HepG2 (cell line): ENCODE data around the gene NME2. TPM values are rescaled to one million over a fixed set of nuclear protein-coding genes. Genes with fewer than 3 reads are reported as not detected.
A peak's percentile ranks its signal among the peaks of the same experiment; 100 is the strongest.

ENCODE experiments used
- AKNA ChIP-seq: sonication (generic); formaldehyde crosslinking; IDR thresholded peaks from 2 replicates; pipeline ENCODE4 v1.4.0; 2020; ENCODE audit warnings: missing genetic modification reagents, borderline replicate concordance
- CBX2 ChIP-seq, 2 experiments: fragments of 200-600 bp in 1 of 2; sonication (generic); formaldehyde crosslinking in 1 of 2; IDR thresholded peaks; 2 replicates each; pipeline versions ENCODE4 v1.7.0 to v1.8.1; 2018 to 2022; ENCODE audit warnings: low read depth in 2 of 2, low read length in 1 of 2, mild to moderate bottlenecking in 1 of 2, missing genetic modification reagents in 1 of 2
- CSRNP2 ChIP-seq: sonication (generic); formaldehyde crosslinking; conservative IDR thresholded peaks from 2 replicates; pipeline ENCODE4 v1.8.0; 2022; ENCODE audit warnings: low read depth, missing genetic modification reagents
- GZF1 ChIP-seq: sonication (generic); formaldehyde crosslinking; IDR thresholded peaks from 2 replicates; pipeline ENCODE4 v1.5.1; 2020; ENCODE audit warnings: mild to moderate bottlenecking, missing genetic modification reagents
- KAT8 ChIP-seq: IDR thresholded peaks from 2 replicates; pipeline ENCODE4 v1.6.1; 2016; ENCODE audit warnings: missing genetic modification reagents, missing compliant biosample characterization
- KLF12 ChIP-seq: sonication (generic); formaldehyde crosslinking; IDR thresholded peaks from 2 replicates; pipeline ENCODE4 v1.4.0; 2020; ENCODE audit warnings: missing genetic modification reagents, borderline replicate concordance
- NFKBIZ ChIP-seq: IDR thresholded peaks from 2 replicates; pipeline ENCODE4 v1.6.1; 2018; ENCODE audit warnings: missing genetic modification reagents, missing compliant biosample characterization
- PITX1 ChIP-seq: sonication (generic); formaldehyde crosslinking; IDR thresholded peaks from 2 replicates; pipeline ENCODE4 v1.5.1; 2020; ENCODE audit warnings: mild to moderate bottlenecking, missing genetic modification reagents
- PLRG1 ChIP-seq: fragments of 450-650 bp; conservative IDR thresholded peaks from 2 replicates; pipeline ENCODE4 v1.6.1; 2016
- POGK ChIP-seq: sonication (generic); formaldehyde crosslinking; conservative IDR thresholded peaks from 2 replicates; pipeline ENCODE4 v1.8.0; 2022; ENCODE audit warnings: mild to moderate bottlenecking, moderate library complexity, missing genetic modification reagents
- TCF7L2 ChIP-seq: IDR thresholded peaks from 2 replicates; pipeline ENCODE4 v1.6.1; 2011; ENCODE audit warnings: mild to moderate bottlenecking, low read depth, low read length, moderate library complexity
- TSC22D2 ChIP-seq: sonication (generic); formaldehyde crosslinking; IDR thresholded peaks from 2 replicates; pipeline ENCODE4 v1.5.1; 2020; ENCODE audit warnings: missing genetic modification reagents, mild to moderate bottlenecking, borderline replicate concordance
- ZBTB46 ChIP-seq: sonication (generic); formaldehyde crosslinking; IDR thresholded peaks from 2 replicates; pipeline ENCODE4 v1.4.0; 2020; ENCODE audit warnings: mild to moderate bottlenecking, missing genetic modification reagents, borderline replicate concordance
- ZEB1 ChIP-seq: IDR thresholded peaks from 2 replicates; pipeline ENCODE4 v1.6.1; 2012; ENCODE audit warnings: mild to moderate bottlenecking, low read depth, inconsistent platforms; ENCODE audit not compliant: insufficient replicate concordance
- ZNF30 ChIP-seq: sonication (generic); formaldehyde crosslinking; IDR thresholded peaks from 2 replicates; pipeline ENCODE4 v1.5.0; 2020; ENCODE audit warnings: mild to moderate bottlenecking, missing genetic modification reagents
- ZNF484 ChIP-seq: sonication (generic); formaldehyde crosslinking; IDR thresholded peaks from 2 replicates; pipeline ENCODE4 v1.5.1; 2020; ENCODE audit warnings: mild to moderate bottlenecking, low read depth, missing genetic modification reagents, borderline replicate concordance
- ZNF567 ChIP-seq: sonication (generic); formaldehyde crosslinking; IDR thresholded peaks from 2 replicates; pipeline ENCODE4 v1.8.1; 2023; ENCODE audit warnings: mild to moderate bottlenecking, missing genetic modification reagents, borderline replicate concordance
- ZNF879 ChIP-seq: sonication (generic); formaldehyde crosslinking; IDR thresholded peaks from 2 replicates; pipeline ENCODE4 v1.8.1; 2023; ENCODE audit warnings: missing genetic modification reagents
- polyA plus RNA-seq, 8 experiments: library from polyadenylated mRNA; depleted of rRNA in 3 of 8; stranded (reverse) in 7 of 8; unstranded in 1 of 8; fragments of >200 nt; fragmentation: Illumina TruSeq in 4 of 8; extraction: Trizol in 4 of 8; gene quantifications; 2 replicates each; pipeline versions ENCODE4 v1.2.1 to v1.2.3, GENCODE V29; 2011 to 2016; ENCODE audit warnings: low read depth in 4 of 8, missing spikeins in 1 of 8, mixed read lengths in 1 of 8; ENCODE audit not compliant: insufficient read depth in 1 of 8
- total RNA-seq, 5 experiments: library from RNA; depleted of rRNA; stranded (reverse); fragments of >200 nt; fragmentation: Illumina TruSeq; extraction: Trizol; gene quantifications; 2 replicates each; pipeline ENCODE4 v1.2.3, GENCODE V29; 2016; ENCODE audit warnings: low read depth in 1 of 5

NME2 gene
- total and polyA plus RNA-seq, 2 of the 13 experiments (the other 11 are each of a cell fraction or from before 2014, with no cell fraction given): 790 to 1,213 TPM

GRCh38 chr17:51166198-51166986 is at the start of gene NME2 (continued):
- peak; percentile 56 for TF ChIP-seq POGK (CRISPR knock-in tag)
- no peak for TF ChIP-seq CBX2 (IDR thresholded peaks at IDR 0.05; ENCODE audit: low read depth, low read length)
- TF ChIP-seq CBX2 (CRISPR knock-in tag; IDR thresholded peaks at IDR 0.05; ENCODE audit: low read depth): 0 out of 2 replicates have a peak, but pooled peaks have one; percentile 70
- TF ChIP-seq PITX1 (CRISPR knock-in tag): 0 out of 2 replicates have a peak, but pooled peaks have one; percentile 58
- TF ChIP-seq AKNA (CRISPR knock-in tag): no peak
- TF ChIP-seq ZNF30 (CRISPR knock-in tag): 0 out of 2 replicates have a peak, but pooled peaks have one; percentile 35
- no peak for TF ChIP-seq ZNF484
- TF ChIP-seq ZEB1: peak; percentile 37
- TF ChIP-seq GZF1 (CRISPR knock-in tag): peak; percentile 19; the same call in 1 of the 2 replicates
- peak; percentile 75; the same call in 1 of the 2 replicates for TF ChIP-seq TSC22D2 (CRISPR knock-in tag)
- TF ChIP-seq TCF7L2: no peak
- peak; percentile 66 for TF ChIP-seq KAT8
- no peak for TF ChIP-seq CSRNP2 (CRISPR knock-in tag)
- TF ChIP-seq ZBTB46 (CRISPR knock-in tag): 0 out of 2 replicates have a peak, but pooled peaks have one; percentile 24
- TF ChIP-seq KLF12 (CRISPR knock-in tag): peak; percentile 42
- TF ChIP-seq NFKBIZ (CRISPR knock-in tag): no peak
- no peak for TF ChIP-seq ZNF879 (CRISPR knock-in tag)
- no peak for TF ChIP-seq PLRG1
- TF ChIP-seq ZNF567 (CRISPR knock-in tag): no peak; the same call in 1 of the 2 replicates
